ENCODE data around the gene TMEM106C.

The TMEM106C gene

GRCh38 chr12:47979686-47980085 is 16.3 kb downstream of the TMEM106C start:
- no peak for DNase-seq (ENCODE audit: low spot score)

- DNase-seq (ENCODE audit: low spot score) = no peak
These were observed 16.8 kb downstream of the TMEM106C start for GRCh38 chr12:47980197-47980596.

- DNase-seq (ENCODE audit: low spot score) = no peak
These were observed 17.5 kb downstream of the TMEM106C start for GRCh38 chr12:47980779-47981495.

GRCh38 chr12:47981496-47982260 is 18.3 kb downstream of the TMEM106C start:
- no peak for DNase-seq (ENCODE audit: low spot score)

- no peak for DNase-seq (ENCODE audit: low spot score)
These were observed 18.9 kb downstream of the TMEM106C start for GRCh38 chr12:47982311-47982710.

GRCh38 chr12:47982770-47983169 is 19.4 kb downstream of the TMEM106C start:
- no peak for DNase-seq (ENCODE audit: low spot score)

- DNase-seq (ENCODE audit: low spot score) = no peak
These were observed 20.2 kb downstream of the TMEM106C start for GRCh38 chr12:47983541-47984115.

GRCh38 chr12:47984331-47984801 is 21.0 kb downstream of the TMEM106C start:
- DNase-seq (ENCODE audit: low spot score) = no peak

- no peak for DNase-seq (ENCODE audit: low spot score)
These were observed 22.3 kb downstream of the TMEM106C start for GRCh38 chr12:47985596-47986290.

- no peak for DNase-seq (ENCODE audit: low spot score)
These were observed 22.9 kb downstream of the TMEM106C start for GRCh38 chr12:47986291-47986660.

- no peak for DNase-seq (ENCODE audit: low spot score)
These were observed 23.4 kb downstream of the TMEM106C start for GRCh38 chr12:47986832-47987231.

GRCh38 chr12:47987411-47988072 is 24.1 kb downstream of the TMEM106C start:
- DNase-seq (ENCODE audit: low spot score) = no peak

- peak; percentile 28 for DNase-seq (ENCODE audit: low spot score)
These were observed 25.0 kb downstream of the TMEM106C start for GRCh38 chr12:47988073-47989022.

- DNase-seq (ENCODE audit: low spot score) = no peak
These were observed 25.6 kb downstream of the TMEM106C start for GRCh38 chr12:47989023-47989417.

GRCh38 chr12:47989666-47990065 is 26.3 kb downstream of the TMEM106C start:
- DNase-seq (ENCODE audit: low spot score) = no peak

- DNase-seq (ENCODE audit: low spot score) = no peak
These were observed 27.1 kb downstream of the TMEM106C start for GRCh38 chr12:47990351-47991105.

- no peak for DNase-seq (ENCODE audit: low spot score)
These were observed 28.0 kb downstream of the TMEM106C start for GRCh38 chr12:47991106-47992061.

GRCh38 chr12:47992776-47993175 is 29.4 kb downstream of the TMEM106C start:
- DNase-seq (ENCODE audit: low spot score) = no peak

- no peak for DNase-seq (ENCODE audit: low spot score)
These were observed 30.1 kb downstream of the TMEM106C start for GRCh38 chr12:47993491-47993890.
